ENCODE results near the gene PLRG1. TPM values are rescaled to one million over a fixed set of nuclear protein-coding genes. Genes with fewer than 3 reads are reported as not detected.

The PLRG1 gene
- total RNA-seq, 1 donor from 2014 or later: 35.9 TPM

- no peak for DNase-seq
- intact Hi-C loops (cut with DNase I): no loop called here
- ATAC-seq (ENCODE audit: poor library complexity): no peak
Measured at GRCh38 chr4:154578919-154579318, 28.7 kb upstream of the PLRG1 start.

- intact Hi-C loops (cut with DNase I): no loop called here
- no peak for ATAC-seq (ENCODE audit: poor library complexity)
- no peak for DNase-seq
Measured at GRCh38 chr4:154577324-154577723, 27.1 kb upstream of the PLRG1 start.

DNA sequence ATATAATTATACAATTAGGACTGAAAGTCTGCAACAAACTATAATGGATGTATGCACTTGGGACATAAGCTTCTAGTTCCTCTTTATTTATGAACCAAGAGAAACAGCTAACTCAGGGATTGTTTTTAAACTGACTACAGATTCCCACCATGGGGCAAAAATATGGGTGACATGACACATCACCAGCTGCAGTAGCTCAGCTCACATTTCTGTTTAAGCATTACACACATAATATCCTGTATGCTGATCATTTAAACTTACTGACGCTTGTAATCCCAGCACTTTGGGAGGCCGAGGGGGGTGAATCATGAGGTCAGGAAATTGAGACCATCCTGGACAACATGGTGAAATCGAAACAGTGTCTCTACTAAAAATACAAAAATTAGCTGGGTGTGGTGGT, 24.1 kb upstream of the PLRG1 start:
- intact Hi-C loops (cut with DNase I): no loop called here
- no peak for DNase-seq
- no peak for ATAC-seq (ENCODE audit: poor library complexity)

- intact Hi-C loops (cut with DNase I): no loop called here
- no peak for DNase-seq
- no peak for ATAC-seq (ENCODE audit: poor library complexity)
Measured at GRCh38 chr4:154573190-154573870, 23.1 kb upstream of the PLRG1 start.

DNA sequence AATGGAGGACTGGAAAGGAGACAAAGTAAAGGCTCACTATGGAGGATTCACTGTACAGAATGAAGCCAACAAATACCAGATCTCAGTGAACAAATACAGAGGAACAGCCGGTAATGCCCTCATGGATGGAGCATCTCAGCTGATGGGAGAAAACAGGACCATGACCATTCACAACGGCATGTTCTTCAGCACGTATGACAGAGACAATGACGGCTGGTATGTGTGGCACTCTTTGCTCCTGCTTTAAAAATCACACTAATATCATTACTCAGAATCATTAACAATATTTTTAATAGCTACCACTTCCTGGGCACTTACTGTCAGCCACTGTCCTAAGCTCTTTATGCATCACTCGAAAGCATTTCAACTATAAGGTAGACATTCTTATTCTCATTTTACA, 19.4 kb upstream of the PLRG1 start:
- intact Hi-C loops (cut with DNase I): no loop called here
- DNase-seq (no peak), ATAC-seq (ENCODE audit: poor library complexity) (no peak)

- intact Hi-C loops (cut with DNase I): no loop called here
- ATAC-seq (ENCODE audit: poor library complexity) (no peak), DNase-seq (no peak)
Measured at GRCh38 chr4:154569028-154569427, 18.8 kb upstream of the PLRG1 start.

DNA sequence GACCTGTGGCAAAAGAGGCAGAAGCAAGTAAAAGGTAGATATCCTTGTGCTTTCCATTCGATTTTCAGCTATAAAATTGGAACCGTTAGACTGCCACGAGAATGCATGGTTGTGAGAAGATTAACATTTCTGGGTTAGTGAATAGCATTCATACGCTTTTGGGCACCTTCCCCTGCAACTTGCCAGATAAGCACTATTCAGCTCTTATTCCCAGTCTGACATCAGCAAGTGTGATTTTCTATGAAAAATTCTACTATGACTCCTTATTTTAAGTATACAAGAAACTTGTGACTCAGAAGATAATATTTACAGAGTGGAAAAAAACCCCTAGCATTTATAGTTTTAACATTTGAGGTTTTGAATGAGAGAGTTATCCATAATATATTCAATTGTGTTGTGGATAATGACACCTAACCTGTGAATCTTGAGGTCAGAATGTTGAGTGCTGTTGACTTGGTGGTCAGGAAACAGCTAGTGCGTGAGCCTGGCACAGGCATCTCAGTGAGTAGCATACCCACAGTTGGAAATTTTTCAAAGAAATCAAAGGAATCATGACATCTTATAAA, 16.5 kb upstream of the PLRG1 start:
- ATAC-seq (ENCODE audit: poor library complexity) (no peak), DNase-seq (no peak)
- intact Hi-C loops (cut with DNase I): no loop called here

- DNase-seq (no peak), ATAC-seq (ENCODE audit: poor library complexity) (no peak)
- intact Hi-C loops (cut with DNase I): no loop called here
Measured at GRCh38 chr4:154565704-154566103, 15.5 kb upstream of the PLRG1 start.

DNA sequence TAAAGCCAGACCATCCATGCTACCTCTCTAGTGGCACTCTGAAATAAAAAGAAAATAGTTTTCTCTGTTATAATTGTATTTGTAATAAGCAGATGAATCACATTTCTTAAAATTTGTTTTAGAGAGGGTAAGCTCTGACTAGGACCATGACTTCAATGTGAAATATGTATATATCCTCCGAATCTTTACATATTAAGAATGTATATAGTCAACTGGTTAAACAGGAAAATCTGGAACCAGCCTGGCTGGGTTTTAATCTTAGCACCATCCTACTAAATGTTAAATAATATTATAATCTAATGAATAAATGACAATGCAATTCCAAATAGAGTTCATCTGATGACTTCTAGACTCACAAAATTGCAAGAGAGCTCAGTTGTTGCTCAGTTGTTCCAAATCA, 14.1 kb upstream of the PLRG1 start:
- ATAC-seq (ENCODE audit: poor library complexity) (no peak), DNase-seq (no peak)
- intact Hi-C loops (cut with DNase I): no loop called here

- DNase-seq: no peak
- ATAC-seq (ENCODE audit: poor library complexity): no peak
- intact Hi-C loops (cut with DNase I): no loop called here
Measured at GRCh38 chr4:154562697-154563254, 12.6 kb upstream of the PLRG1 start, which contains the start of gene FGB. FGB (plus strand) TSS chr4:154563011; CDS start chr4:154563019, 8 bp downstream.

- intact Hi-C loops (cut with DNase I): no loop called here
- no peak for ATAC-seq (ENCODE audit: poor library complexity)
- DNase-seq: no peak
Measured at GRCh38 chr4:154560824-154561231, 10.6 kb upstream of the PLRG1 start.

- no peak for ATAC-seq (ENCODE audit: poor library complexity)
- no peak for DNase-seq
- intact Hi-C loops (cut with DNase I): no loop called here
Measured at GRCh38 chr4:154560419-154560801, 10.2 kb upstream of the PLRG1 start.

DNA sequence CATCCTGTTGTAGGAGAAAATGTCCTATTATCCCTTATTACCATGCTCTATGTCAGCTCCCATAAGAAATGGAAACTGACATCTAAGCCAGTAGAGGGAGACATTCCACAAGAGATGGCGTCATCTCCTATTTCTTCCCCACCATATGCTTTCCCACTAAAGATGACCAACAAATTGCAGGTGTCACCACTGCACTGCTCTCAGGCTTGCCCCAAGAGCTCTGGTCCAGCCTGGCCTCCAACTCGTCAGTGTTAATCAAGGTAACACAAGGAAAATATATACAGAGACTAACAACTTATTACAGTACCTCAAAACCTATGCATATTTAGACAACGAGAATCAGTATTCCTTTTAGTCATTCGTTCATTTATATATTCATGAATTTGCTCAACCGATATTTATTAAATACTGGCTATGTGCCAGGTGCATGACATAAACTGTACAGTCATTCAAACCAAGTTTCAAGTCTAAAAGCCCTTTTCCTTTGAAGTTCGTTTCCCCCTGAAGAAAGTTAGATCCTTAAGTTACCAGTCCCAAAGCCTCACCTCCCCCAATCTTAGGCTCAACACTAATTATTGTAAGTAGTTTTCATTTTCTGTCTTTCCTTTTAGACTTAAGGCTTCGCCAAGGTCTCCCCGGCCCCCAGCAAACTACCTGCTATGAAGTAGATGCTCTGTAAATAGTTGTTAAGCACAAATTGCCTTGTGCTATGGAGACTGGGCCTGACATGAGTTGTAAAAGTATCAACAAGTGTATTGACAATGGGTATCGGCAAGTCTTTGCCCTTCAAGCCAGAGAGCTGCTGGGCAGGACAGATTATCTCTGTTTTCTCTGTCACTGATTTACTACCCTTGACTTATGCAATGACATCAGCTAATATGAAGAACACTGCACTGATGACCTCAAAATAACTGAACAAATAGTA, 9.6 kb upstream of the PLRG1 start:
- DNase-seq (no peak), ATAC-seq (ENCODE audit: poor library complexity) (no peak)
- intact Hi-C loops (cut with DNase I): loop anchor here (10.0 kb wide), 1 partner anchor 215 kb away; no protein-coding TSS in a partner anchor

DNA sequence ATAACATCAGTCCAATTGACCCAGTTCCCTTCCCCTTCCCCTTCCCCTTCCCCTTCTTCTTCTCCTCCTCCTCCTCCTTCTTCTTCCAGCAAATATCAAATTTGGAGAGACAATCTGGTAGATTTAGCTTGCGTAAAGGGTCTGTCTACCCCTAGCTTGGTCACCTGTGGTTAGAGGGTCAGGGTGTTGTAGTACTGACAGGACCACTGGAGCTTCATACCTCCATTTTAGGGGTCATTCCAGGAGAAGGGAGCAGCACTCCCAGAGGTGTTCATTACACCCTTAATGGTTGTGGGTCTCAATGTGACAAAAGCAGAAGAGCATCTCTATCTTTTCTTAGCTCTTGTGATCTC, 8.9 kb upstream of the PLRG1 start:
- intact Hi-C loops (cut with DNase I): loop anchor here (10.0 kb wide), 1 partner anchor 216 kb away; no protein-coding TSS in a partner anchor

DNA sequence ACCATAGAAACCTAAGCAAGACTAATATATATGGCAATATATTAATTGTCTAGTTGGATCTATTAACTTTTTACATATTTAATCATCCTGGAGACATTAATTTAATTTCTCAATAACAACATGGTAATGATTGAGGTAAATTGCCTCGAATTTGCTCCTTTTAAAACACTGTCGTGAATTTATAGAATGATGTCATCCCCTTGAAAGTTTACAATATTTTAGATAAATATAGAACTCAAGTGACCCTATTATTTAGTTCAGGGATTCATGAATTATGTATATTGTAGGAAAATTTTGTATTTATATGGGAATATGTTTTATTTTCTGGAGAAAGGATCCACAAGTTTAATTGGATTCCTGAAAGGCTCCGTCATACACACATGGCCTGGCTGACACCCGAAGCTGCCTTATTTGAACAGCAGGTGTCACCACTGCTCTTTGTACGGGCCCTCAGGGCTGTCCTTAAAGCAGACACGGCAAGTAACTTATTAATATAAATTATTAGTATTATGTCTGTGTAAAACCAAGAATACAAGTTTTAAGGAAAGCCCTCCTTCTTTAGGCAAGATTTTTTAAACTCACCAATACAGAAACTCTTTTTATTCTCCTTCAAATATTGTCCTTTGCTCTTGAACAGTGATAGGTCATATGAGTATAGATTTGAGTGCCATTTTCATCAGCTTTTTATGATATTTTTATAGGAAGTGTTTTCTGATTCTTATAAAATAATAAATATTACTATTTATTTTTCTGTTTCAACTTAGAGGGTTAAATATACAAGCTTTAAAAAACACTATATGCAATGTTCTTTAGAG, 1.9 kb upstream of the PLRG1 start:
- DNase-seq: peak; percentile 77
- ATAC-seq (ENCODE audit: poor library complexity): peak; percentile 79
- intact Hi-C loops (cut with DNase I): loop anchor here (5.0 to 10.0 kb wide), 2 partner anchors 65 to 223 kb away; no protein-coding TSS in a partner anchor

More for the DNA sequence above, 8.9 kb upstream of the PLRG1 start:
- DNase-seq (no peak), ATAC-seq (ENCODE audit: poor library complexity) (no peak)

GRCh38 chr4:154545689-154546088, 4.5 kb downstream of the PLRG1 start:
- ATAC-seq (ENCODE audit: poor library complexity) (no peak), DNase-seq (no peak)
- intact Hi-C loops (cut with DNase I): no loop called here

- no peak for DNase-seq
- ATAC-seq (ENCODE audit: poor library complexity): no peak
- intact Hi-C loops (cut with DNase I): no loop called here
Measured at GRCh38 chr4:154542271-154542879, 7.8 kb downstream of the PLRG1 start.

DNA sequence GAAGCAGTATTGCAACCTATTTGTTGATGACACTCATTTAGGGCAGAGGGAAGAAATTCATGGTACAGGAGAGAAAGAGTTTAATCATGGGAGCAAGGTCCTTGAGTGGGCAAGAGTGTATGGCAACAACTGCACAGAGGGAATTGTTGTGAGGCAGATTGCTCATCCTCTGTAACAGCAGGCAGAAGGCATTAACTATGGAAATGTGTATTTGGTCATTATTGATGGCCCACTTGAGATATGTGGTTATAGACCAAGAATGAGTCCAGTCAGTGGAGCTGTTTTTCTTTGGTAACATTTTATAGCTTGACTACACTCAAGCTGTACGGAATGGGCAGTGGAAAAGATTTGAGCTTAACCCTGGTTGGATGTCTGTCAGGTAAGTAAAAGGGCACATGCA, 15.9 kb downstream of the PLRG1 start:
- no peak for ATAC-seq (ENCODE audit: poor library complexity)
- intact Hi-C loops (cut with DNase I): no loop called here

More for the DNA sequence above, 15.9 kb downstream of the PLRG1 start:
- no peak for DNase-seq

All from Right ventricle myocardium superior (tissue), 1 donor.